Measurements from ENCODE around the gene FFAR2.
"Not testable (repeated sequence)": the region's sequence is repeated elsewhere in the genome, so short reads cannot be mapped to it uniquely, and the experiment has no call there.

Gene FFAR2

DNA sequence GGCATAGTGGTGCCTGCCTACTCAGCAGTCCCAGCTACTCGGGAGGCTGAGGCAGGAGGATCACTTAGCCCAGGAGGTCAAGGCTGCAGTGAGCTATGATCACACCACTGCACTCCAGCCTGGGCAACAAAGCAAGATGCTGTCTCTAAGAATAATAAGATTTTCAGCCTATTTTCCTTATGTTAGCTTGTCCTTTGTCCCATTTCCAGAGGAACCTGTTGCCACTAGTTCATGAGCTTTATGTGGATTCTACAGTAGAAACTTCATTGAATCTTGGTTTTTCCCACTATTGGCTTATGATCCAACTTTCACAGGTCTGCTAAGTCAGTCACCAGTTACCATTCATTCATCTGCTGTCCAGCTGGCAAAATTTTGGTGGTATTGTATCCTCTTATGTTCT is 18.2 kb downstream of the FFAR2 start:
- Histone ChIP-seq H3K4me1 (ENCODE audit: control insufficient read depth, low read length) (peaks cover 25% of the 10 kb centered on the region), H3K4me3 (ENCODE audit: low read length) (no peak overlapping the region), H3K9me3 (ENCODE audit: control insufficient read depth, insufficient read depth, low read length) (no peaks in the 10 kb centered on the region), H4K20me1 (ENCODE audit: control insufficient read depth, insufficient read depth, low read depth, low read length) (peaks cover 4% of the 10 kb centered on the region; the same call in 1 of the 2 replicates), H3K4me2 (ENCODE audit: low read length) (no peak overlapping the region), H3K79me2 (ENCODE audit: control insufficient read depth, low read length) (no peaks in the 10 kb centered on the region), H3K27me3 (ENCODE audit: control insufficient read depth, low read length) (peaks cover 55% of the 10 kb centered on the region), H3K36me3 (ENCODE audit: control insufficient read depth, low read length) (no peaks in the 10 kb centered on the region), H3K9me2 (replicated peaks; ENCODE audit: control insufficient read depth, low read length) (no peaks in the 10 kb centered on the region), H3F3A (ENCODE audit: control insufficient read depth, insufficient read depth) (peaks cover 8% of the 10 kb centered on the region), H3K27ac (ENCODE audit: low read depth, low read length) (no peak overlapping the region)
- TF ChIP-seq EZH2phosphoT487 (IDR thresholded peaks at IDR 0.05; ENCODE audit: borderline replicate concordance, low read length) = no peak
- TF ChIP-seq, protein P1, sequence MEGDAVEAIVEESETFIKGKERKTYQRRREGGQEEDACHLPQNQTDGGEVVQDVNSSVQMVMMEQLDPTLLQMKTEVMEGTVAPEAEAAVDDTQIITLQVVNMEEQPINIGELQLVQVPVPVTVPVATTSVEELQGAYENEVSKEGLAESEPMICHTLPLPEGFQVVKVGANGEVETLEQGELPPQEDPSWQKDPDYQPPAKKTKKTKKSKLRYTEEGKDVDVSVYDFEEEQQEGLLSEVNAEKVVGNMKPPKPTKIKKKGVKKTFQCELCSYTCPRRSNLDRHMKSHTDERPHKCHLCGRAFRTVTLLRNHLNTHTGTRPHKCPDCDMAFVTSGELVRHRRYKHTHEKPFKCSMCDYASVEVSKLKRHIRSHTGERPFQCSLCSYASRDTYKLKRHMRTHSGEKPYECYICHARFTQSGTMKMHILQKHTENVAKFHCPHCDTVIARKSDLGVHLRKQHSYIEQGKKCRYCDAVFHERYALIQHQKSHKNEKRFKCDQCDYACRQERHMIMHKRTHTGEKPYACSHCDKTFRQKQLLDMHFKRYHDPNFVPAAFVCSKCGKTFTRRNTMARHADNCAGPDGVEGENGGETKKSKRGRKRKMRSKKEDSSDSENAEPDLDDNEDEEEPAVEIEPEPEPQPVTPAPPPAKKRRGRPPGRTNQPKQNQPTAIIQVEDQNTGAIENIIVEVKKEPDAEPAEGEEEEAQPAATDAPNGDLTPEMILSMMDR (IDR thresholded peaks at IDR 0.05; ENCODE audit: low read depth, low read length, poor library complexity, severe bottlenecking) = no peak

DNA sequence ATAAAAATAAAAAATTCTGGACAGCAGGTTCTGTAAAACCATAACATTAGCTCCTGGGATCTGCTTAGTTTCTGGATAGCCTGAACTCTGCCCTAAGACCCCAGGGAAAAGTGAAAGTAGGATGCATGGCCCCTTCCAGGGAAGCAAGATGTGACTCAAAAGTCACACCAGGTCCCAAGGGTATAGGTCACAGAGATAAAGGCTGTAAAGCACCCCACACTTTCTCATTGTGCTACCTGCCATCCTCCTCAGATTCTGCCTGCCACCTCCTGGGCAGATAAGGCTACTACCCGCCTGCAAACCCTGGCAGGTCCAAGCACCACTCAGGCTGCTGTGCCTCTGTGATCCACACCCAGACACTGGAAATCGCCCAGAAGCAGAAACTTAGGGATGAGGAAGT is 20.6 kb downstream of the FFAR2 start:
- no peaks in the 10 kb centered on the region for H3K79me2 ChIP-seq (ENCODE audit: control insufficient read depth, low read length)
- no peak overlapping the region for H3K4me3 ChIP-seq (ENCODE audit: low read length)
- H3K27me3 ChIP-seq (ENCODE audit: control insufficient read depth, low read length) = peaks cover 63% of the 10 kb centered on the region
- no peaks in the 10 kb centered on the region for H3K9me2 ChIP-seq (replicated peaks; ENCODE audit: control insufficient read depth, low read length)
- H3K4me2 ChIP-seq (ENCODE audit: low read length) = no peak overlapping the region
- no peaks in the 10 kb centered on the region for H3F3A ChIP-seq (ENCODE audit: control insufficient read depth, insufficient read depth)
- peaks cover 2% of the 10 kb centered on the region; the same call in 1 of the 2 replicates for H4K20me1 ChIP-seq (ENCODE audit: control insufficient read depth, insufficient read depth, low read depth, low read length)
- TF ChIP-seq, protein P1 (IDR thresholded peaks at IDR 0.05; ENCODE audit: low read depth, low read length, poor library complexity, severe bottlenecking) = peak; percentile 74
- no peak for TF ChIP-seq EZH2phosphoT487 (IDR thresholded peaks at IDR 0.05; ENCODE audit: borderline replicate concordance, low read length)
- H3K9me3 ChIP-seq (ENCODE audit: control insufficient read depth, insufficient read depth, low read length) = no peaks in the 10 kb centered on the region
- no peaks in the 10 kb centered on the region for H3K36me3 ChIP-seq (ENCODE audit: control insufficient read depth, low read length)
- peaks cover 5% of the 10 kb centered on the region for H3K4me1 ChIP-seq (ENCODE audit: control insufficient read depth, low read length)
- H3K27ac ChIP-seq (ENCODE audit: low read depth, low read length) = no peak overlapping the region

DNA sequence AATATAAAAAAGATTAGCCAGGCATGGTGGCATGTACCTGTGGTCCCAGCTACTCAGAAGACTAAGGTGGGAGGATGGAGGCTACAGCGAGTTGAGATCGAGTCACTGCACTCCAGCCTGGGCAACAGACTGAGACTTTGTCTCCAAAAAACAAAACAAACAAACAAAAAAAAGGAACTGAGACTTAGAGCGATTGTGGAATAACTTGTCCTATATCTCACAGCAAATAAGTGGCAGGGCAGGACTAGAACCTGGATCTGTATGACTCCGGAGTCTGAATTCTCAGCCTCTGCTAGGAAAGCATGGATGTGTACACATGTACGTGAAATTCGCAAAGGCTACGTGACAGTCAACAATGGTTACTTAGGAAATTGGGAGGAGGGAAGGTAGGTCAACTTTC is 22.1 kb downstream of the FFAR2 start:
- H3K79me2 ChIP-seq (ENCODE audit: control insufficient read depth, low read length) = no peaks in the 10 kb centered on the region
- H3K4me3 ChIP-seq (ENCODE audit: low read length) = no peak overlapping the region
- no peaks in the 10 kb centered on the region for H3K9me3 ChIP-seq (ENCODE audit: control insufficient read depth, insufficient read depth, low read length)
- no peak for TF ChIP-seq EZH2phosphoT487 (IDR thresholded peaks at IDR 0.05; ENCODE audit: borderline replicate concordance, low read length)
- TF ChIP-seq, protein P1 (IDR thresholded peaks at IDR 0.05; ENCODE audit: low read depth, low read length, poor library complexity, severe bottlenecking) = no peak
- peaks cover 2% of the 10 kb centered on the region; the same call in 1 of the 2 replicates for H4K20me1 ChIP-seq (ENCODE audit: control insufficient read depth, insufficient read depth, low read depth, low read length)
- no peaks in the 10 kb centered on the region for H3K36me3 ChIP-seq (ENCODE audit: control insufficient read depth, low read length)
- no peaks in the 10 kb centered on the region for H3K4me1 ChIP-seq (ENCODE audit: control insufficient read depth, low read length)
- H3K9me2 ChIP-seq (replicated peaks; ENCODE audit: control insufficient read depth, low read length) = no peaks in the 10 kb centered on the region
- peaks cover 49% of the 10 kb centered on the region for H3K27me3 ChIP-seq (ENCODE audit: control insufficient read depth, low read length)
- no peak overlapping the region for H3K27ac ChIP-seq (ENCODE audit: low read depth, low read length)
- no peak overlapping the region for H3K4me2 ChIP-seq (ENCODE audit: low read length)
- no peaks in the 10 kb centered on the region for H3F3A ChIP-seq (ENCODE audit: control insufficient read depth, insufficient read depth)

GRCh38 chr19:35471075-35471474 is 23.0 kb downstream of the FFAR2 start:
- H3K27ac ChIP-seq (ENCODE audit: low read depth, low read length); H3K4me1 ChIP-seq (ENCODE audit: control insufficient read depth, low read length); H3K79me2 ChIP-seq (ENCODE audit: control insufficient read depth, low read length); H4K20me1 ChIP-seq (ENCODE audit: control insufficient read depth, insufficient read depth, low read depth, low read length); H3K4me2 ChIP-seq (ENCODE audit: low read length); H3F3A ChIP-seq (ENCODE audit: control insufficient read depth, insufficient read depth); H3K9me2 ChIP-seq (replicated peaks; ENCODE audit: control insufficient read depth, low read length); H3K9me3 ChIP-seq (ENCODE audit: control insufficient read depth, insufficient read depth, low read length); H3K36me3 ChIP-seq (ENCODE audit: control insufficient read depth, low read length); H3K4me3 ChIP-seq (ENCODE audit: low read length): not testable (repeated sequence)
- H3K27me3 ChIP-seq (ENCODE audit: control insufficient read depth, low read length) = peaks cover 48% of the 10 kb centered on the region

All from DOHH2 (cell line).